ENCODE measurements around the gene LZTS2. TPM values are rescaled to one million over a fixed set of nuclear protein-coding genes. Genes with fewer than 3 reads are reported as not detected.

Gene LZTS2
- total and polyA plus RNA-seq, 10 of the 15 experiments (the other 5 are each of a cell fraction or from before 2014, with no cell fraction given) = 0.08 to 13.4 (median 7.2) TPM

- FAIRE-seq = no peak
- BruUV-seq (replicated peaks) = no TSS peak
- Histone ChIP-seq H3K79me2 (ENCODE audit: control insufficient read depth, insufficient read depth, low read length) (no peaks in the 10 kb centered on the region), H4K20me1 (ENCODE audit: control insufficient read depth, insufficient read depth) (no peaks in the 10 kb centered on the region), H3K9ac (ENCODE audit: control insufficient read depth, insufficient read depth, low read length) (no peak overlapping the region), H3K27ac (ENCODE audit: control insufficient read depth, insufficient read depth) (no peak overlapping the region), H3K9me3 (replicated peaks; ENCODE audit: control insufficient read depth, insufficient read depth, low read length) (no peaks in the 10 kb centered on the region), H3K4me2 (ENCODE audit: control insufficient read depth, insufficient read depth) (no peak overlapping the region), H2AFZ (ENCODE audit: control insufficient read depth, low read depth, low read length) (no peak overlapping the region), H3K36me3 (ENCODE audit: control insufficient read depth in 2 of 2, insufficient read depth in 2 of 2, low read length in 1 of 2) (peaks cover 0 to 2% of the 10 kb centered on the region in 2 experiments; a peak in 2 of 4 replicates), H3K4me1 (ENCODE audit: control insufficient read depth, insufficient read depth, low read length) (peaks cover 4% of the 10 kb centered on the region; the same call in 1 of the 2 replicates), H3K4me3 (no peak overlapping the region), H3K27me3 (replicated peaks in 1 of 2; ENCODE audit: control insufficient read depth in 2 of 2, insufficient read depth in 2 of 2, low read length in 1 of 2) (no peaks in the 10 kb centered on the region)
- ATAC-seq = no peak
- WGBS (ENCODE audit: insufficient coverage, insufficient replicate concordance, low lambda C conversion rate, missing lambda C conversion rate) = 93% methylated on average over 30 of the region's 33 CpGs
- SMC1A ChIA-PET (ENCODE audit: uncharacterized antibody, unreplicated experiment) = no interaction called here
- CTCF ChIA-PET = interaction anchor here (1.0 to 3.0 kb wide), 3 partner anchors 9 to 12 kb away, joined by 8 to 13 read pairs (median 9); no protein-coding TSS in a partner anchor
- intact Hi-C loops (cut with micrococcal nuclease; ENCODE audit: unreplicated experiment) (no loop called here), in situ Hi-C loops (cut with MboI) (no loop called here)
- DNase-seq (ENCODE audit: low read depth, low spot score) = no peak
- RAD21 ChIA-PET (ENCODE audit: unreplicated experiment) = no interaction called here
- POLR2A ChIA-PET = no interaction called here
- TF ChIP-seq TCF3 (IDR thresholded peaks at IDR 0.05; ENCODE audit: borderline replicate concordance, insufficient read depth, low read depth, low read length) = no peak
- TF ChIP-seq SREBF1 (IDR thresholded peaks at IDR 0.05; ENCODE audit: low read length) = no peak
- no peak for TF ChIP-seq IKZF1 (conservative IDR thresholded peaks at IDR 0.05)
- no peak for TF ChIP-seq CREM (IDR thresholded peaks at IDR 0.05; ENCODE audit: low read depth)
- no peak for TF ChIP-seq TAF1 (IDR thresholded peaks at IDR 0.05; ENCODE audit: borderline replicate concordance, low read depth, low read length)
Observed at GRCh38 chr10:101006593-101007098, 7.0 kb downstream of the LZTS2 start.

DNA sequence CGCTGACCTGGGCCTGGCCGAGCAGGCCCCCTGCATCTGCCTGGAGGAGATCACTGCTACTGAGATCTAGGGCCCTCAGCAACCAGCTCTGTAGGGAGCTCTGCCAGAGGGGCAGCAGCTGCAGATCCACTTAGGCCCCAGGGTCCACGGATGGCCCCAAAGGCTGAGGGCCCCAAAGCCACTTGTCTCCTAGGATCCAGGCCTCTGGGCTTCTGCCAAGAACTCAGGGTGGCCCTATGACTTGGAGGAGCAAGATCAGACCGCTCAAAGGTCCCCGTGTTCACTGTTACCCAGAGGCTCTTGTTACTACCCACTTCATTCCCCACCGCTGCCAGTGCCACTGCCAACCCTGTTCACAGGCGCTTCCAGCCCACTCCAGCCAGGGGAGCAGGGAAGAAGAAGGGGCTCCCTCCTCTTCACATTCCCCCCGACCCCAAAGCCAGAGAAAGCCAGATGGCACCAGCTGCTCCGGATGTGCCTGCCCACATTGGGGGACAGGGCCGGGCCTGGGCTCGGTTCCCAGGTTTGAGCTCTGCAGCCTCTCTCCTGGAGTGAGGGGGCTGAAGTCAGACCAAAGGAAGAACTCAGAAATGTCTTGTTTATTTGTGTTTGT, 7.6 kb downstream of the LZTS2 start:
- H3K79me2 ChIP-seq (ENCODE audit: control insufficient read depth, insufficient read depth, low read length) = no peaks in the 10 kb centered on the region
- H3K9me3 ChIP-seq (replicated peaks; ENCODE audit: control insufficient read depth, insufficient read depth, low read length) = no peaks in the 10 kb centered on the region
- DNase-seq (ENCODE audit: low read depth, low spot score) (no peak), ATAC-seq (no peak), FAIRE-seq (no peak)
- peaks cover 0 to 2% of the 10 kb centered on the region in 2 experiments; a peak in 2 of 4 replicates for H3K36me3 ChIP-seq (ENCODE audit: control insufficient read depth in 2 of 2, insufficient read depth in 2 of 2, low read length in 1 of 2)
- CTCF ChIA-PET = interaction anchor here (1.0 to 3.0 kb wide), 3 partner anchors 9 to 11 kb away, joined by 8 to 13 read pairs (median 9); no protein-coding TSS in a partner anchor
- no peak overlapping the region for H3K9ac ChIP-seq (ENCODE audit: control insufficient read depth, insufficient read depth, low read length)
- H4K20me1 ChIP-seq (ENCODE audit: control insufficient read depth, insufficient read depth) = no peaks in the 10 kb centered on the region
- H2AFZ ChIP-seq (ENCODE audit: control insufficient read depth, low read depth, low read length) = no peak overlapping the region
- no peaks in the 10 kb centered on the region; the same call in 1 of the 2 replicates for H3K4me1 ChIP-seq (ENCODE audit: control insufficient read depth, insufficient read depth, low read length)
- WGBS (ENCODE audit: insufficient coverage, insufficient replicate concordance, low lambda C conversion rate, missing lambda C conversion rate) = 66% methylated on average over 11 of the region's 11 CpGs
- POLR2A ChIA-PET = interaction anchor here (1.3 kb wide), 1 partner anchor 45 kb away, joined by 7 read pairs; no protein-coding TSS in a partner anchor
- no peak overlapping the region for H3K27ac ChIP-seq (ENCODE audit: control insufficient read depth, insufficient read depth)
- no peak overlapping the region for H3K4me2 ChIP-seq (ENCODE audit: control insufficient read depth, insufficient read depth)
- no peaks in the 10 kb centered on the region for H3K27me3 ChIP-seq (replicated peaks in 1 of 2; ENCODE audit: control insufficient read depth in 2 of 2, insufficient read depth in 2 of 2, low read length in 1 of 2)
- in situ Hi-C loops (cut with MboI) = no loop called here
- no TSS peak for BruUV-seq (replicated peaks)
- no peak overlapping the region for H3K4me3 ChIP-seq
- SMC1A ChIA-PET (ENCODE audit: uncharacterized antibody, unreplicated experiment) = no interaction called here
- intact Hi-C loops (cut with micrococcal nuclease; ENCODE audit: unreplicated experiment) = no loop called here
- RAD21 ChIA-PET (ENCODE audit: unreplicated experiment) = no interaction called here
- TF ChIP-seq TCF12 (IDR thresholded peaks at IDR 0.05; ENCODE audit: low read depth, low read length) (no peak), TBL1XR1 (IDR thresholded peaks at IDR 0.05; ENCODE audit: low read depth, low read length) (no peak), MTA2 (IDR thresholded peaks at IDR 0.05; ENCODE audit: low read depth) (no peak), KDM1A (IDR thresholded peaks at IDR 0.05; ENCODE audit: borderline replicate concordance) (no peak), FOS (IDR thresholded peaks at IDR 0.05; ENCODE audit: borderline replicate concordance, extremely low read depth, insufficient read length) (no peak), IRF4 (IDR thresholded peaks at IDR 0.05; ENCODE audit: low read depth, low read length) (no peak), ZNF24 (IDR thresholded peaks at IDR 0.05) (no peak), CBX5 (IDR thresholded peaks at IDR 0.05; ENCODE audit: low read depth) (no peak), FOXM1 (IDR thresholded peaks at IDR 0.05; ENCODE audit: low read depth, low read length) (no peak)
- TF ChIP-seq, protein P1, sequence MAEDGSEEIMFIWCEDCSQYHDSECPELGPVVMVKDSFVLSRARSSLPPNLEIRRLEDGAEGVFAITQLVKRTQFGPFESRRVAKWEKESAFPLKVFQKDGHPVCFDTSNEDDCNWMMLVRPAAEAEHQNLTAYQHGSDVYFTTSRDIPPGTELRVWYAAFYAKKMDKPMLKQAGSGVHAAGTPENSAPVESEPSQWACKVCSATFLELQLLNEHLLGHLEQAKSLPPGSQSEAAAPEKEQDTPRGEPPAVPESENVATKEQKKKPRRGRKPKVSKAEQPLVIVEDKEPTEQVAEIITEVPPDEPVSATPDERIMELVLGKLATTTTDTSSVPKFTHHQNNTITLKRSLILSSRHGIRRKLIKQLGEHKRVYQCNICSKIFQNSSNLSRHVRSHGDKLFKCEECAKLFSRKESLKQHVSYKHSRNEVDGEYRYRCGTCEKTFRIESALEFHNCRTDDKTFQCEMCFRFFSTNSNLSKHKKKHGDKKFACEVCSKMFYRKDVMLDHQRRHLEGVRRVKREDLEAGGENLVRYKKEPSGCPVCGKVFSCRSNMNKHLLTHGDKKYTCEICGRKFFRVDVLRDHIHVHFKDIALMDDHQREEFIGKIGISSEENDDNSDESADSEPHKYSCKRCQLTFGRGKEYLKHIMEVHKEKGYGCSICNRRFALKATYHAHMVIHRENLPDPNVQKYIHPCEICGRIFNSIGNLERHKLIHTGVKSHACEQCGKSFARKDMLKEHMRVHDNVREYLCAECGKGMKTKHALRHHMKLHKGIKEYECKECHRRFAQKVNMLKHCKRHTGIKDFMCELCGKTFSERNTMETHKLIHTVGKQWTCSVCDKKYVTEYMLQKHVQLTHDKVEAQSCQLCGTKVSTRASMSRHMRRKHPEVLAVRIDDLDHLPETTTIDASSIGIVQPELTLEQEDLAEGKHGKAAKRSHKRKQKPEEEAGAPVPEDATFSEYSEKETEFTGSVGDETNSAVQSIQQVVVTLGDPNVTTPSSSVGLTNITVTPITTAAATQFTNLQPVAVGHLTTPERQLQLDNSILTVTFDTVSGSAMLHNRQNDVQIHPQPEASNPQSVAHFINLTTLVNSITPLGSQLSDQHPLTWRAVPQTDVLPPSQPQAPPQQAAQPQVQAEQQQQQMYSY (CRISPR knock-in tag; IDR thresholded peaks at IDR 0.05) = no peak
